ENCODE results near the gene N4BP2L2. TPM values are rescaled to one million over a fixed set of nuclear protein-coding genes. Genes with fewer than 3 reads are reported as not detected.

Gene N4BP2L2
- total RNA-seq, 1 donor = 128 TPM

GRCh38 chr13:32423592-32423991, 115.0 kb downstream of the N4BP2L2 start:
- no peak overlapping the region for H3K4me3 ChIP-seq (ENCODE audit: low read depth, low read length)
- no peak for DNase-seq (ENCODE audit: low read depth)
- no peak for TF ChIP-seq CTCF (IDR thresholded peaks at IDR 0.05; ENCODE audit: insufficient read depth, low read depth, low read length)

GRCh38 chr13:32419862-32420261, 118.7 kb downstream of the N4BP2L2 start:
- no peak for DNase-seq (ENCODE audit: low read depth)
- TF ChIP-seq CTCF (IDR thresholded peaks at IDR 0.05; ENCODE audit: insufficient read depth, low read depth, low read length) = no peak
- no peak overlapping the region for H3K4me3 ChIP-seq (ENCODE audit: low read depth, low read length)

GRCh38 chr13:32417995-32418394, 120.6 kb downstream of the N4BP2L2 start:
- TF ChIP-seq CTCF (IDR thresholded peaks at IDR 0.05; ENCODE audit: insufficient read depth, low read depth, low read length) = no peak
- no peak overlapping the region for H3K4me3 ChIP-seq (ENCODE audit: low read depth, low read length)
- no peak for DNase-seq (ENCODE audit: low read depth)

GRCh38 chr13:32415019-32415418, 123.6 kb downstream of the N4BP2L2 start:
- no peak for DNase-seq (ENCODE audit: low read depth)

GRCh38 chr13:32414580-32414979, 124.0 kb downstream of the N4BP2L2 start:
- TF ChIP-seq CTCF (IDR thresholded peaks at IDR 0.05; ENCODE audit: insufficient read depth, low read depth, low read length) = no peak
- H3K4me3 ChIP-seq (ENCODE audit: low read depth, low read length) = no peak overlapping the region
- no peak for DNase-seq (ENCODE audit: low read depth)

More at GRCh38 chr13:32415019-32415418, 123.6 kb downstream of the N4BP2L2 start:
- TF ChIP-seq CTCF (IDR thresholded peaks at IDR 0.05; ENCODE audit: insufficient read depth, low read depth, low read length) = peak; percentile 70
- H3K4me3 ChIP-seq (ENCODE audit: low read depth, low read length) = no peak overlapping the region

GRCh38 chr13:32413284-32413683, 125.3 kb downstream of the N4BP2L2 start:
- no peak for TF ChIP-seq CTCF (IDR thresholded peaks at IDR 0.05; ENCODE audit: insufficient read depth, low read depth, low read length)
- H3K4me3 ChIP-seq (ENCODE audit: low read depth, low read length) = no peak overlapping the region
- no peak for DNase-seq (ENCODE audit: low read depth)
